NCI-H460 (cell line): ENCODE results near the gene PRDX5. TPM values are rescaled to one million over a fixed set of nuclear protein-coding genes. Genes with fewer than 3 reads are reported as not detected.

ENCODE experiments used
- DNase-seq: peaks from one replicate; pipeline ENCODE4 v3.0.0-alpha.2; 2016; ENCODE audit warnings: low read depth; ENCODE audit errors: extremely low read depth
- total RNA-seq: library from RNA; depleted of rRNA; stranded (reverse); fragments of >200 nt; shearing (Covaris generic); gene quantifications from 2 replicates; pipeline ENCODE4 v1.2.3, GENCODE V29; 2014

PRDX5 gene
- total RNA-seq, 1 experiment from 2014 or later = 210 TPM

GRCh38 chr11:64289002-64289564 is 28.8 kb upstream of the PRDX5 start:
- DNase-seq = no peak

DNA sequence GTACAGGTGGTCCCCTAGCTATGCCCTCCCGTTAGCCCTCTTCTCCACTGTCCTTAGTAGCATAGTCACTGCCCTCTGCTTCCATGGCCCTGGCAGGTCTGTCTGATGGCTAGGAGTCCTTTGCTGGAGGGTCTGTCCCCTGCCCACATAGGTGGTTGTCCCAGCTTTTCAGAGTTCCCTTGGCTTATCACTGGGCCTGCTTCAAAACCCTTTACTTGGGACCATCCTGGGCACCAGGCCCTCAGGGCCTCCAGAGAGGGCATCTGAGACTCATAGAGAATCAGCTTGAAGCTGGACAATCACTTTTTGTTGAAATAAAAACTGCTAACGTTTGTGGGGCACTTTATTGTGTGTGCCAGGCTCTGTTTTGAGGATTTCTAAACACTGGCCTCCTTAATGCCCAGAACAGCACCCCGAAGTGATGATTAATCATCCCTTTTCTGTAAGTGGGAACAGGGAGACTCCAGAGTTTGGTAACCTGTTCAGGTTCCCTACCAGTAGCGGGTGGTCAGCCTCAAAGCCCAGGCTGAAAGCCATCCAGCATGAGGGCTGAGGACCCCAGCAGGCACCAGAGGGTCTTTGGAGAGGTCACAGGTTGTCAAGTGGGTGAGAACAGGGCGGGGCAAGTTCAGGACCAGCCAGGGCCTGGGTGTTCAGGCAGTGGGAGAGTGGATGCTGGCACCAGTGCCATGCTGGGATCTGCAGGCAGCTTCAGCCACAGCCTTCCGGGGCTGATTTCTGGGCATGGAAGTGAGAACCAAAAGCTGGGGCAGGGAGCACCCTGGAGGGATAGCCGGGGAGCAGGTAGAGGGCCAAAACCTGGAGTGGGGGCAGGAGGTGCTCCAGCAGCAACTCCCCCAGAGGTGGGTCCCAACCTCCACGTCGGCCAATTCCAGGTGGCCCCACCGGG is 27.3 kb upstream of the PRDX5 start:
- DNase-seq = no peak

DNA sequence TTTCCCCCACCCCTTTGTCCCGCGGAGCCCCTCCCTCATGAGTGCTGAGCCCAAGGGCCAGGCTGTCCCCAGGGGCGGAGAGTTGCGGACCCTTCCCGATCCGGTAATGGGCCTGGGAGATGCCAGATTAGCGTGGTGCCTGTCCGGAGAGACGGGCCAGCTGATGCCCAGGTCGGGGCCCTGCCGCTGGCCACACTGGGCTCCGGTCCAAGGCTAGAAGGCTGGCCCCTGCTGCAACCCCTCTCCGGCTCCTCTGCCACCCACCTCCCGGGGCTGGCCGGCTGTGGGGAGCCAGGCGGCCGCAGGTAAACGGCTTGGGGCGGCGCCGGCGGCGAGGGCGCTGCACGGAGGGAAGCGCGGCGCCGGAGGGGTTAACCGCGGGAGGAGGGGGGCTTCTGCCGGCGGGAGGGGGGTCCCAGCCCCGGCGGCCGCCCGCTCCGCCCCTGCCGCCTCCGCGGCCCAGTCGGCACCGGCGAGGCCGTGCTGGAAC is 26.6 kb upstream of the PRDX5 start, which contains the start of gene KCNK4:
Gene KCNK4, plus strand, starts transcription at position 41 of the 490 bp plus-strand sequence. CDS start 1,717 bp downstream, outside the sequence.
- DNase-seq = no peak

DNA sequence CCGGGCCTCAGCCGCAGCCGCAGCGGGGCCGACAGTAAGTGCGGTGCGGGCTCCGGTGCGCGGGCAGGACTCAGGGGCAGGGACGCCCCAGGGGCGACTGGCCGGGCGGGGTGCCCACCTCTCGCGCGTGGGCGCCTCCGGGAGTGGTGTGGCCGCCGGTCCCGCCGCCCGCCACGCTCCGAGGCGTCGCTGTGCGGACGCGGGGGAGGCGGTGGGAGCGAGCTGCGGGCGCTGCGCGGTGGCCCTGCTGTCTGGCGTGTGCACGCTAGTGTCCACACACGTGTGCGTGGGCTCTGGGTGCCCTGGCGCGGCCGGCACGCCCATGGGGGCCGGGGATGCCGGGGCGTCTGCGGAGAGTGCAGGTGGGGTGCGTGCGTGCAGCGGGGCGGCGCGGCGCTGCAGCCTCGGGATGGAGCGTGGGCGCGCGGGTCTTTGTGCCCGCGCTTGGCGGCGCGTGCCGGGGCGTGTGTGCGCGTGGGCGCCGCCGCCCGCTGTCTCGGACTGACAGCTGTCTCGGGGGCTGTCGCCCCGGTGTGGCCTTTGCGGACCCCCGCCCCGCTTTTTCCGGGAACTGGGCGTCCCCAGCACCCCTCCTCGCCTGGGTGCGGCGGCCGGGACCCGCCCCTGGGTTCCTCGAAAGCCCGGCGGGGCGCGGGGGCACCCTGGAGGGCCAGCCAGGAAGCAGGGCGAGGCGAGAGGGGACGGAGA is 26.0 kb upstream of the PRDX5 start:
- DNase-seq = no peak

GRCh38 chr11:64292460-64293254 is 25.3 kb upstream of the PRDX5 start:
- no peak for DNase-seq

DNA sequence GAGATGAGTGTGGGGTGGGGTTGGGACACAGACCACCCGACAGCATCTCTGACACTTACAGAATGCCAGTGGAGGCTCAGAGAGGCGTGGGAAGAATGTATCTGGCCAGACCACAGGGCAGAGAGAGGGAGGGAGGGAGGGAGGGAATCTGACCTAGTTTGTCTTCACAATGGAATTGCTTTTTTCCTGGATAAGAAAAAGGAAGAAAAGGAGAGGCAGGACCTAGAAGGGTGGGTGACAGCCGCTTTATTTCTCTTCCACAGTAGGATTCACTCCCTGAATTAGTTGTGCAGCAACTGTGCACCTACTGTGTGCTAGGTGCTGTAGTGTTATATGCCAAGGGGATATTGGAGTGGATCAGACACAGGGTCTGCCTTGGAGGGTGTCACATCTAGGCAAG is 23.1 kb upstream of the PRDX5 start:
- DNase-seq = no peak

- no peak for DNase-seq
Measured at GRCh38 chr11:64295760-64296159, 22.2 kb upstream of the PRDX5 start.

- no peak for DNase-seq
Measured at GRCh38 chr11:64296236-64296635, 21.7 kb upstream of the PRDX5 start.

- no peak for DNase-seq
Measured at GRCh38 chr11:64296830-64297698, 20.9 kb upstream of the PRDX5 start.

DNA sequence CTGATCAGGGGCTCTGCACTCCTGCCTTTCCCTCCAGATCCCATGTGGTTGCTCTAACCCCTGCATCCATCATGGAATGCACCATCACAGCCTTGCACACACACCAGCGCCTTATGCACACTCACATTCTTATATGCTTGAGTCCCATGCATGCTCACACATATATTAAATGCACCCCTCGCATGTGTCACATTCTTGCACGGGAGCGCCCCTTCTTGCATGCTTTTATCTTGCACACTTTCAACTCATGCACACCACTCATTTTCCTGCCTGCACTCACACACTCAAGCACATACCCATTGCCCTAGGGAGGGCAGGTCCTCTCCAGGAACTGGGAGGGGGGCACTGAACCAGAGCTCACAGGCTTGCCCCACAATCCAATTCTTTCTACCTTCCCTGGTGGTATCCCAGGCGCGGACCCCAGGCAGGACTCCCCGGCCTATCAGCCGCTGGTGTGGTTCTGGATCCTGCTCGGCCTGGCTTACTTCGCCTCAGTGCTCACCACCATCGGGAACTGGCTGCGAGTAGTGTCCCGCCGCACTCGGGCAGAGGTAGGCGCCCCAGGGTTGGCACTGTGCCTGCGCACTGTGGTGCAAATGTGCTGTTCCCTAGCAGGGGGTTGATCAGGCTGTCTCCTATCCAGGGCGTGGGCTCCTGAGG is 20.1 kb upstream of the PRDX5 start:
- no peak for DNase-seq

- no peak for DNase-seq
Measured at GRCh38 chr11:64298966-64299846, 18.7 kb upstream of the PRDX5 start.

- DNase-seq = no peak
Measured at GRCh38 chr11:64299847-64300648, 17.9 kb upstream of the PRDX5 start, which contains the start of gene CATSPERZ. Gene CATSPERZ (plus strand): TSS chr11:64300358. CDS start chr11:64300411, 53 bp downstream.

DNA sequence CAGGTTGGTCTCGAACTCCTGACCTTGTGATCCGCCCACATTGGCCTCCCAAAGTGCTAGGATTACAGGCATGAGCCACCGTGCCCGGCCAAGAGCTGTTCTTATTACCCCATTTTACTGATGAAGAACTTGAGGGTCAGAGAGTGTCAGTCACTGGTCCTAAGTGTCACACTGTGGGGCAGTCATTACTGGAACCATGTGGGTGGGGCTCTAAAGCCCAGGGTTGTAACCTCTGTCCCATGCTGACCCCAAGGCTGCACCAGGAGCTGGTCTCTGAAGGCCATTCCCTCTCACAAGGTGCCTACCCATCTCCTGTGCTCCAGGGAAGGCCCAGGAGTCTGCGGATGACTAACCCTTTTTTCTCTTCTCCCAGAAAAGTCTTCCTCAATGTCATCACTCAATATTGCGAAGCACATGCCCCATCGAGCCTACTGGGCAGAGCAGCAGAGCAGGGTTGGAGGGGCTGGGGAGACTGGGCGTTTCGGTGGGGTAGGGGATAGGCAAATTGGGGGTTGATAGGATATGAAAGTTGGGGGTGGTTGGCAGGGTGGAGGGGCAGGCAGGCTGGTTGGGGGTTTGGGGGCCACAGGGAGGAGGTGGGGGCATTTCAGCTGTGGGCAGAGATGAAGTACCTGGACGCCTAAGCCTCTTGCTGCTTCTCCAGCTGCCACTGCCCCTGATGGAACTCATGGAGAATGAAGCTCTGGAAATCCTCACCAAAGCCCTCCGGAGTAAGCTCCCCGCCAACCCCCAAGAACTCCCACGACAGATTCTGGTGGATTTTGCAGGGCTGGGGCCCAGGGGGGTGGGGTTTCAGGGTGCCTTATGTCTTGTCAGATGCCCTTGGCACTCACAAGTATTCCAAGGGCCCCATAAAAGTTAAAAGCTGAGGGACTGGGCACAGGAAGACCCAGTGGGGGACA is 14.6 kb upstream of the PRDX5 start:
- DNase-seq = no peak

DNA sequence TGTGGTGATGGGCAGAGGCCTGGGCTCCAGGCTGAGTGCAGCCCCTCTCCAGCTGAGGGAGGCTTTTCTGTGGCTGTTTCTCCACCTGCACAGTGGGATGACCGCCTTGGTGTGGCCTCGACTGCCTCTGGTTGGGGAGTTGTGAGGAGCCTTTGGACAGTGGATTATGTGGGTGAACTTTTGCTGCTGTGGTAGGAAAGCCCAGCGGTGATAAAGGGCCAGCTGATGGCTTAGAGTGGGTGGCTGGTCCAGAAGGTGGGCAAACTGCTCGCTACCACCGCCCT is 13.9 kb upstream of the PRDX5 start:
- no peak for DNase-seq

DNA sequence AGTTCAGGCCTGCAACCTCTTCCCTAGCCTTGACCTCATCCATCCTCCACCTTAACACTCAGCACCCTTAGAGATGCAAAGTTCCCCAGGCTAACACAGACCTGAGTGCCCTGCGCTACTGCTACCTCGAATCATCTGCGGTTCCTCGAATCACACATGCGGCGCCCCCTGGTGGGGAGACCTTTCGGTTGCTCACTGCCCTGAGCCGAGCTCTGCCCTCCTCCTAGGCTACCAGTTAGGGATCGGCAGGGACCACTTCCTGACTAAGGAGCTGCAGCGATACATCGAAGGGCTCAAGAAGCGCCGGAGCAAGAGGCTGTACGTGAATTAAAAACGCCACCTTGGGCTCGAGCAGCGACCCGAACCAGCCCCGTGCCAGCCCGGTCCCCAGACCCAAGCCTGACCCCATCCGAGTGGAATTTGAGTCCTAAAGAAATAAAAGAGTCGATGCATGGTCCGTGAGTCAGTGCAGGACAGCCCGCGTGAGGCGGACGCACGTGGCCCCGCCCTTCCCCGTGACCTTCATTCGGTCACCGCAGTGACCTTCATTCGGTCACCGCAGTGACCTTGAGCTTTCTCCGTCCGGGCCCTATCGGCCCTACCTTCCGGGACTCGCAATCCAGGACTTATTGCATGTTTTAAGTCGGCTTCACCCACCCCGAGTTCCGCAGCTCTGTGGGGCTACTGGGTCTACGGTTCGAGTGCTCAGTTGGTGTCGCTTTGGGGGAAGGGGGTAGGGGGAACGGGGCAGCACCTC is 13.4 kb upstream of the PRDX5 start:
- DNase-seq = peak; percentile 81
